SK-N-SH treated with all-trans-retinoic acid at 6 μM for 48 hours (cell line): Measurements from ENCODE around the gene PRKG1.

ENCODE experiments used
- ATAC-seq: fragments of 200-7000 bp; cut with Tn5 transposase; 3 replicates; pipeline ENCODE4 v1.9.1; 2020; ENCODE audit warnings: mild to moderate bottlenecking, moderate library complexity
- ARNTL ChIP-seq: fragments of 450-650 bp; formaldehyde crosslinking; IDR thresholded peaks from 2 replicates; pipeline ENCODE4 v1.5.0; 2020; ENCODE audit warnings: low read depth, mild to moderate bottlenecking, moderate library complexity, borderline replicate concordance
- BACH2 ChIP-seq: fragments of 250-450 bp; sonication (Bioruptor Pico); IDR thresholded peaks from 2 replicates; pipeline ENCODE4 v1.9.0; 2021; ENCODE audit warnings: mild to moderate bottlenecking, borderline replicate concordance
- CREB5 ChIP-seq: fragments of 250-450 bp; sonication (Bioruptor Pico); IDR thresholded peaks from 2 replicates; pipeline ENCODE4 v1.5.1; 2020; ENCODE audit warnings: low read depth, mild to moderate bottlenecking, moderate library complexity
- CSDC2 ChIP-seq: fragments of 250-450 bp; sonication (Bioruptor Pico); IDR thresholded peaks from 2 replicates; pipeline ENCODE4 v1.5.0; 2020; ENCODE audit warnings: mild to moderate bottlenecking, moderate library complexity
- CSRNP3 ChIP-seq: fragments of 250-450 bp; sonication (Bioruptor Pico); IDR thresholded peaks from 2 replicates; pipeline ENCODE4 v1.5.1; 2021; ENCODE audit warnings: mild to moderate bottlenecking, moderate library complexity
- ESRRG ChIP-seq: fragments of 250-450 bp; sonication (Bioruptor Pico); IDR thresholded peaks from 2 replicates; pipeline ENCODE4 v1.6.1; 2021; ENCODE audit warnings: mild to moderate bottlenecking
- GLIS3 ChIP-seq: fragments of 250-450 bp; sonication (Bioruptor Pico); IDR thresholded peaks from 2 replicates; pipeline ENCODE4 v1.5.0; 2020; ENCODE audit warnings: mild to moderate bottlenecking, moderate library complexity
- ISL1 ChIP-seq: fragments of 250-450 bp; sonication (Bioruptor Pico); IDR thresholded peaks from 2 replicates; pipeline ENCODE4 v2.1.2; 2022; ENCODE audit warnings: mild to moderate bottlenecking, moderate library complexity
- OSR1 ChIP-seq: fragments of 250-450 bp; sonication (Bioruptor Pico); IDR thresholded peaks from 2 replicates; pipeline ENCODE4 v1.8.0; 2022; ENCODE audit warnings: moderate library complexity, mild to moderate bottlenecking, inconsistent platforms
- POU6F1 ChIP-seq: fragments of 250-450 bp; sonication (Bioruptor Pico); IDR thresholded peaks from 2 replicates; pipeline ENCODE4 v1.8.0; 2021; ENCODE audit warnings: low read depth, mild to moderate bottlenecking, moderate library complexity, borderline replicate concordance
- PPARA ChIP-seq: fragments of 250-450 bp; sonication (Bioruptor Pico); IDR thresholded peaks from 2 replicates; pipeline ENCODE4 v1.5.0; 2020; ENCODE audit warnings: mild to moderate bottlenecking, borderline replicate concordance
- RARB ChIP-seq: fragments of 250-450 bp; sonication (Bioruptor Pico); IDR thresholded peaks from 2 replicates; pipeline ENCODE4 v1.8.0; 2021; ENCODE audit warnings: mild to moderate bottlenecking, moderate library complexity
- TCF4 ChIP-seq: fragments of 250-450 bp; sonication (Bioruptor Pico); IDR thresholded peaks from 2 replicates; pipeline ENCODE4 v1.8.0; 2021; ENCODE audit warnings: mild to moderate bottlenecking, moderate library complexity, borderline replicate concordance
- TOX ChIP-seq: fragments of 250-450 bp; sonication (Bioruptor Pico); IDR thresholded peaks from 2 replicates; pipeline ENCODE4 v1.8.0; 2021; ENCODE audit warnings: mild to moderate bottlenecking, moderate library complexity, borderline replicate concordance
- TSHZ2 ChIP-seq: fragments of 250-450 bp; sonication (Bioruptor Pico); IDR thresholded peaks from 2 replicates; pipeline ENCODE4 v1.5.0; 2020; ENCODE audit warnings: mild to moderate bottlenecking, moderate library complexity
- ZFP3 ChIP-seq: fragments of 250-450 bp; sonication (Bioruptor Pico); IDR thresholded peaks from 2 replicates; pipeline ENCODE4 v1.5.0; 2020; ENCODE audit warnings: mild to moderate bottlenecking, moderate library complexity
- ZFP30 ChIP-seq: fragments of 450-650 bp; formaldehyde crosslinking; IDR thresholded peaks from 2 replicates; pipeline ENCODE4 v1.5.0; 2022; ENCODE audit warnings: mild to moderate bottlenecking, moderate library complexity
- ZNF565 ChIP-seq: fragments of 450-650 bp; formaldehyde crosslinking; conservative IDR thresholded peaks from 2 replicates; pipeline ENCODE4 v1.5.0; 2020; ENCODE audit warnings: low read depth, mild to moderate bottlenecking, moderate library complexity
- ZNF70 ChIP-seq: fragments of 450-650 bp; formaldehyde crosslinking; IDR thresholded peaks from 2 replicates; pipeline ENCODE4 v1.5.0; 2020; ENCODE audit warnings: mild to moderate bottlenecking, moderate library complexity

Gene PRKG1

GRCh38 chr10:51170518-51171245, 96.4 kb downstream of the PRKG1 start (continued):
- TF ChIP-seq CSRNP3 (CRISPR knock-in tag) (no peak), ISL1 (CRISPR knock-in tag) (no peak), TSHZ2 (CRISPR knock-in tag) (no peak)
- TF ChIP-seq, all 23 proteins: peak for 0

GRCh38 chr10:51171946-51172345, 97.7 kb downstream of the PRKG1 start:
- no peak for TF ChIP-seq ISL1 (CRISPR knock-in tag)
- no peak for TF ChIP-seq CSRNP3 (CRISPR knock-in tag)
- no peak for TF ChIP-seq TCF4 (CRISPR knock-in tag)
- TF ChIP-seq GLIS3 (CRISPR knock-in tag) = no peak
- TF ChIP-seq ZFP30 (CRISPR knock-in tag) = no peak
- TF ChIP-seq TSHZ2 (CRISPR knock-in tag) = no peak
- no peak for TF ChIP-seq TOX (CRISPR knock-in tag)
- TF ChIP-seq ESRRG (CRISPR knock-in tag) = no peak
- no peak for TF ChIP-seq RARB
- TF ChIP-seq BACH2 (CRISPR knock-in tag) = no peak
- TF ChIP-seq ZNF565 = no peak
- no peak for TF ChIP-seq ARNTL
- no peak for TF ChIP-seq ZFP3 (CRISPR knock-in tag)
- TF ChIP-seq OSR1 (CRISPR knock-in tag) = no peak
- no peak for TF ChIP-seq CREB5 (CRISPR knock-in tag)
- TF ChIP-seq CSDC2 (CRISPR knock-in tag) = no peak
- no peak for TF ChIP-seq POU6F1
- TF ChIP-seq ZNF70 = no peak
- TF ChIP-seq PPARA (CRISPR knock-in tag) = no peak
- no peak for ATAC-seq
